Lower leg skin (tissue), 3 donors: Measurements from ENCODE around the gene RACK1.

Experiments used
- CTCF ChIP-seq, 3 donors: fragments of 450-650 bp; IDR thresholded peaks; one replicate each; pipeline ENCODE4 v1.5.1; 2016; ENCODE audit warnings: antibody characterized with exemption in 3 of 3, mild to moderate bottlenecking in 3 of 3, moderate library complexity in 2 of 3
- POLR2A ChIP-seq, 2 donors: fragments of 450-650 bp; IDR thresholded peaks; one replicate each; pipeline ENCODE4 v1.6.1; 2016 to 2017; ENCODE audit warnings: antibody characterized with exemption in 2 of 2, mild to moderate bottlenecking in 1 of 2, moderate library complexity in 1 of 2

GRCh38 chr5:181259974-181260719, 16.4 kb upstream of the RACK1 start:
- TF ChIP-seq CTCF (IDR thresholded peaks at IDR 0.05) (no peak), POLR2A (IDR thresholded peaks at IDR 0.05) (no peak)
